ENCODE data around the gene RAPGEF4.

The RAPGEF4 gene

DNA sequence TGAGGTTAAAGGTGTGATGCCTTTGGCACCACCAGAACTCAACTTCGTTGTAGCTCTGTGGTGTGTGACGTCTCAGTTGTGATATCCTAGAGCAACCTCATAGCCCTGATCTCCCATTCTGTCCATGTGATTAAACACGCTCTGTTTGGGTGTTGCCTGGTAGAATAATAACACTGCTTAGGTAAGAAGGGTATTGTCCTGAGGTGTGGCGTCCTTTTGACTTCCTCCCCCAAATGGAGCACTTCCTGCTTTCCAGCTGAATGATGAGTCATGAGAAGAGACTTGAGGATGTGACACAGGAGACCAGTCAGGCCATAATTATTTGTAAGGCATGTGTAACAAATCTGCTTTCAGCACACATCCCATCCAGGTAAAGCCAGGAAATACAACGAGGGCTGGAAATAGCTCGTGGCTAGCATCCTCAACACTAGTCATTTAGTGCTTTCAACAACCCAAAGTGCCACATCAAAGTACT, 100.7 kb downstream of the RAPGEF4 start:
- Histone ChIP-seq H3K36me3 (ENCODE audit: control insufficient read depth in 2 of 2, insufficient read depth in 2 of 2, low read length in 2 of 2) (no peaks in the 10 kb centered on the region), H3K9ac (ENCODE audit: low read depth in 1 of 2, low read length in 2 of 2) (no peak overlapping the region), H3K9me3 (ENCODE audit: control insufficient read depth in 2 of 2, low read length in 2 of 2) (no peaks in the 10 kb centered on the region), H3K27me3 (ENCODE audit: control insufficient read depth in 2 of 2, insufficient read depth in 2 of 2, low read length in 2 of 2) (no peaks in the 10 kb centered on the region), H3K4me1 (ENCODE audit: control insufficient read depth in 2 of 2, insufficient read depth in 2 of 2, low read length in 2 of 2) (no peaks in the 10 kb centered on the region), H3K4me3 (ENCODE audit: low read length in 2 of 2) (no peak overlapping the region), H3K27ac (ENCODE audit: low read depth in 2 of 2, low read length in 2 of 2) (no peak overlapping the region)

DNA sequence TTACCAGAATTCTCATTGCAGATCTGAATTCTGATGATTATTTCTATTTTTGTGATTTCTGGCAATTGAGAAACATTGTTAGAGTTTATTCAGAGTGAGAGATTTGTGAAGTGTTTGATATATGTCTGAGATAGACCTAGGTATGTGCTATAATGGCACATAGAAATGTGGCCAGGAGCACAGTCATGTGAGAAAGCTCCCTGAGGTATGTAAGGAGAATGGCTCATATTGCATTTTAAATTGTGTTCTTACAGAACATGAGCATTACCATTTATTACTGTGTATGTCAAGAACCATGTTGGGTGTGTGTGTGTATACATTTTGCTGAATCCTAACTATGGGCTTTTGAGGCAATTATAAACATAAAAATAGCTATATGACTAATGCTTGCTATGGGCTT, 101.2 kb downstream of the RAPGEF4 start:
- H3K9me3 ChIP-seq (ENCODE audit: control insufficient read depth in 2 of 2, low read length in 2 of 2), result no peaks in the 10 kb centered on the region
- H3K27ac ChIP-seq (ENCODE audit: low read depth in 2 of 2, low read length in 2 of 2), result no peak overlapping the region
- no peaks in the 10 kb centered on the region for H3K27me3 ChIP-seq (ENCODE audit: control insufficient read depth in 2 of 2, insufficient read depth in 2 of 2, low read length in 2 of 2)
- no peaks in the 10 kb centered on the region for H3K36me3 ChIP-seq (ENCODE audit: control insufficient read depth in 2 of 2, insufficient read depth in 2 of 2, low read length in 2 of 2)
- H3K4me1 ChIP-seq (ENCODE audit: control insufficient read depth in 2 of 2, insufficient read depth in 2 of 2, low read length in 2 of 2), result no peaks in the 10 kb centered on the region
- no peak overlapping the region for H3K4me3 ChIP-seq (ENCODE audit: low read length in 2 of 2)
- no peak overlapping the region for H3K9ac ChIP-seq (ENCODE audit: low read depth in 1 of 2, low read length in 2 of 2)

DNA sequence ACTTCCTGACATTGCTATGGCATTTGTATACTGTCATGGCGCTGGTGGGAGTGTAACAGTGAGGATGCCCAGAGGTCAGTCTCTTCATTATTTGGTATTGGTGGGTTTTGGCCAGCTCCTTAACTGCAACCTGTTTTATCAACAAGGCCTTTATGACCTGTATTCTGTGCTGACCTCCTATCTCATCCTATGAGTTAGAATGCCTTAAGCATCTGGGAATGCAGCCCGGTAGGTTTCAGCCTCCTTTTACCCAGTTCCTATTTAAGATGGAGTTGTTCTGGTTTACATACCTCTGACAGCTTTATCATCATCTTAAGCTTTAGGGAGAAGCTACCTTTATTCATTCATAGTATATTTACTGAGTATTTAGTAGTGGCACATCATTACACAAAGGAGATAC, 103.8 kb downstream of the RAPGEF4 start:
- no peak overlapping the region for H3K9ac ChIP-seq (ENCODE audit: low read depth in 1 of 2, low read length in 2 of 2)
- H3K4me3 ChIP-seq (ENCODE audit: low read length in 2 of 2), result no peak overlapping the region
- H3K27me3 ChIP-seq (ENCODE audit: control insufficient read depth in 2 of 2, insufficient read depth in 2 of 2, low read length in 2 of 2), result no peaks in the 10 kb centered on the region
- H3K27ac ChIP-seq (ENCODE audit: low read depth in 2 of 2, low read length in 2 of 2), result no peak overlapping the region
- H3K9me3 ChIP-seq (ENCODE audit: control insufficient read depth in 2 of 2, low read length in 2 of 2), result no peaks in the 10 kb centered on the region
- no peaks in the 10 kb centered on the region for H3K4me1 ChIP-seq (ENCODE audit: control insufficient read depth in 2 of 2, insufficient read depth in 2 of 2, low read length in 2 of 2)
- H3K36me3 ChIP-seq (ENCODE audit: control insufficient read depth in 2 of 2, insufficient read depth in 2 of 2, low read length in 2 of 2), result no peaks in the 10 kb centered on the region

DNA sequence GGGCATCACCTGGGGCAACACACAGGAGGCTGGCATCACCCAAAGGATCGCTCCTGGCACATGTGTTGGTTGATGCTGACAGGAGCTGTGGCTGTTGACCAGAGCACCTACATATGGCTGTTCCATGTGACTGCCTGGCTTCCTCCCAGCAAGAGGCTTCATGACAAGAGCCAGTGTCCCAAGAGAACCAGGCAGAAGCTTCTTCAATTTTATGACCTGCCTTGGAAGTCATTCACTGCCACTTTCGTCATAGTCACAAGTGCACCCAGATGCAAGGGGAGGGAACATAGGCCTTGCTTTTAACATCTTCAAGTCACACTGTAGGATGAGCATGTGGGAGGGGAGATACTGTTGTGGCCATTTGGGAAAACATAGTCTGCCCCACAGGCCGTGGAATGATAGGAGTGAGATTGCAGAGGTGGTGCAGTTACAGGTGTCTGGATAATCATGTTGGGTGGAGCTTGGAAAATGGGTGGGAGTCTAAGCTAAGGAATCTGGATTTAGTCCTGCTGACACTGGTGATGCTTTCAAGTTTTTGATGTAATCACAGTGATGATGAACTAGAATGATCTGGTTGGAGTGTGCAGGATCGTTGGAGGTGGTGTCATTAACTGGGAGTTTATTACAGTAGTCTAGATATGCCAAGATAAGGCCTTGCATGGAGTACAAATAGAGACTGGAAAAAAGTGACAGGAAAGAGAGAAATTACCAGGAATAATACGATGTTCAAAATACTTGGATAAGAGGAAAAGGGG, 107.0 kb downstream of the RAPGEF4 start:
- H3K36me3 ChIP-seq (ENCODE audit: control insufficient read depth in 2 of 2, insufficient read depth in 2 of 2, low read length in 2 of 2), result no peaks in the 10 kb centered on the region
- H3K4me3 ChIP-seq (ENCODE audit: low read length in 2 of 2), result no peak overlapping the region
- H3K9me3 ChIP-seq (ENCODE audit: control insufficient read depth in 2 of 2, low read length in 2 of 2), result no peaks in the 10 kb centered on the region
- no peak overlapping the region for H3K27ac ChIP-seq (ENCODE audit: low read depth in 2 of 2, low read length in 2 of 2)
- no peak overlapping the region for H3K9ac ChIP-seq (ENCODE audit: low read depth in 1 of 2, low read length in 2 of 2)
- H3K27me3 ChIP-seq (ENCODE audit: control insufficient read depth in 2 of 2, insufficient read depth in 2 of 2, low read length in 2 of 2), result no peaks in the 10 kb centered on the region
- H3K4me1 ChIP-seq (ENCODE audit: control insufficient read depth in 2 of 2, insufficient read depth in 2 of 2, low read length in 2 of 2), result no peaks in the 10 kb centered on the region

DNA sequence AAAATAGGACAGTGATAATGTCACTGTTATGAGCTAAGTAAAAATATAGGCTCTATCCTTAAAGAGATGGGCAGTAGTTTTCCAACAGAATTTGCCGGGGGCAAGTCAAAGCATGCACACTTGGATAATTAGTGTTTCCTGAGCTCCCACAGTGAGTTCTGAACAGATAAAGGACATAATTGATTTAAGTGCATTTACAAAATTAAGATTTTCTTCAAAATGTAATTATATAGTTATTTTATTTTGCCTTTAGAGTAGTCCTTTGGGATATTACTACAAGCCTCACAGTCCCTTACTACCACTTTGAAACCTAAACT, 107.6 kb downstream of the RAPGEF4 start:
- no peaks in the 10 kb centered on the region for H3K9me3 ChIP-seq (ENCODE audit: control insufficient read depth in 2 of 2, low read length in 2 of 2)
- H3K27me3 ChIP-seq (ENCODE audit: control insufficient read depth in 2 of 2, insufficient read depth in 2 of 2, low read length in 2 of 2), result no peaks in the 10 kb centered on the region
- H3K36me3 ChIP-seq (ENCODE audit: control insufficient read depth in 2 of 2, insufficient read depth in 2 of 2, low read length in 2 of 2), result no peaks in the 10 kb centered on the region
- no peak overlapping the region for H3K4me3 ChIP-seq (ENCODE audit: low read length in 2 of 2)
- no peaks in the 10 kb centered on the region for H3K4me1 ChIP-seq (ENCODE audit: control insufficient read depth in 2 of 2, insufficient read depth in 2 of 2, low read length in 2 of 2)
- H3K27ac ChIP-seq (ENCODE audit: low read depth in 2 of 2, low read length in 2 of 2), result no peak overlapping the region
- no peak overlapping the region for H3K9ac ChIP-seq (ENCODE audit: low read depth in 1 of 2, low read length in 2 of 2)

DNA sequence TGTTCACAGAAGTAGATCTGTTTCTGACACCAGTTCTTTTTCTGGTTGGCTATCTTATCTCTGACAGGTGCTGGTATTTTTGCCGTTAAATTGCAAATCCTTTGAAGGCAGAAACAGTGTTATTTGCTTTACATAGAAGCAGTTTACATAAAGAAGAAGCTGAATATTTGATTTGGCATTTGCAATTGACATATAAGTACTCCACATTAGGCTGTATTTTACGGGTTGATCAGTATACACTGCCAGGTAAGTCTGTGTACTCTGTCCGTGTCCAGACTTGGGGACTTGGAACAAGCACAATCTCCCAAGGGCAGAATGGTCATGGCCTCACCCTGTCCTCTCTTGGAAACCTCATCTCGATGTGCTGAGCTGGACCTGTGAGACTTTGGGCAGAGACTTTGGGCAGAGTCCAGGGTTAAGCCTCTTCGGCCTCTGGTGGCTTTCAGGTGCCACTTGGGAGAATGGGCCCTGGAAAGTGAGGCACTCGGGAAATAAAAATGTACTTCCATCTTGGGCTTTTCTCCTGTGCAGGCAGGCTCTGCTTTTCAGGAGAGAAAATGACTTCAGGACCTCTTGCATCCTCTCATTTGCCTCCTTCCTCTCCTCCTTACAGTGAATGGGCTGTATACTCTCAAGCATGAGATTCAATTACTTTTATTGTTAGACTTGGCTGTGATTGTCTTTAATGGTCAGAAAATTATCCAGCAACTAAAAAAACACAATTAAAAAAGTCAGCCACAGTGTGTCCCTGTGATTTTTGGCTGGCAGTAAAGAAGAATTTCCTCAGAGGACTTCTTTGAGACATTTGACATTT, 108.5 kb downstream of the RAPGEF4 start:
- no peak overlapping the region for H3K4me3 ChIP-seq (ENCODE audit: low read length in 2 of 2)
- no peak overlapping the region for H3K27ac ChIP-seq (ENCODE audit: low read depth in 2 of 2, low read length in 2 of 2)
- H3K9me3 ChIP-seq (ENCODE audit: control insufficient read depth in 2 of 2, low read length in 2 of 2), result no peaks in the 10 kb centered on the region
- no peaks in the 10 kb centered on the region for H3K27me3 ChIP-seq (ENCODE audit: control insufficient read depth in 2 of 2, insufficient read depth in 2 of 2, low read length in 2 of 2)
- no peak overlapping the region for H3K9ac ChIP-seq (ENCODE audit: low read depth in 1 of 2, low read length in 2 of 2)
- H3K4me1 ChIP-seq (ENCODE audit: control insufficient read depth in 2 of 2, insufficient read depth in 2 of 2, low read length in 2 of 2), result no peaks in the 10 kb centered on the region
- no peaks in the 10 kb centered on the region for H3K36me3 ChIP-seq (ENCODE audit: control insufficient read depth in 2 of 2, insufficient read depth in 2 of 2, low read length in 2 of 2)

DNA sequence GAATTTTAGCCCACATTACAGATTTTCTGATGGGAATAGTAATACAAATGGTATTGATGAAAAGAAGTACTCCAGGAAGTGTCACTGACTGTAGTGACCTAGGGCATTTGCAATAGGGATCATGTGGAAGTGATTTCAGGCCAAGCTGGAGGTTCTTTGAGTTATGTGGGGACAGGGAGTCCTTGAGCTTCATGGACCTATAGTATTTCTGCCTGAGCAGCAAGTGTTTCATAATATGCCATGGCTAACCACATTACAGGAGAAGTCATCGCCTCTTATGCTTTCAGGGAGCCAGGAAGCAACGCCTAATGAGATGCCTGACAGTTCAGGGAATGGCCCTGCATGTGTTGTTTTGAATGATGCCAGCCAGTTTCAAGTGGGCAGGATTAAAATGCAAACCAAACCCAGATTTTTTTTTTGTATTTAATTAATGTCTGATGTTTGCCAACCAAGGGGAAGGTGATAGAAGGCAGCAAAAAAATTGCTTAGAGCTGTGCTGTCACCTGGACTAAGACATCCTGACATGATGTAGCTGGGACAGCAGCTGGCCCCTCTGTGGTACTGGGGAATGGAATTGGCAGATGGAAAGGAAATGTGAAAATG, 109.5 kb downstream of the RAPGEF4 start:
- H3K36me3 ChIP-seq (ENCODE audit: control insufficient read depth in 2 of 2, insufficient read depth in 2 of 2, low read length in 2 of 2), result no peaks in the 10 kb centered on the region
- no peaks in the 10 kb centered on the region for H3K9me3 ChIP-seq (ENCODE audit: control insufficient read depth in 2 of 2, low read length in 2 of 2)
- no peaks in the 10 kb centered on the region for H3K27me3 ChIP-seq (ENCODE audit: control insufficient read depth in 2 of 2, insufficient read depth in 2 of 2, low read length in 2 of 2)
- no peak overlapping the region for H3K4me3 ChIP-seq (ENCODE audit: low read length in 2 of 2)
- H3K27ac ChIP-seq (ENCODE audit: low read depth in 2 of 2, low read length in 2 of 2), result no peak overlapping the region
- no peaks in the 10 kb centered on the region for H3K4me1 ChIP-seq (ENCODE audit: control insufficient read depth in 2 of 2, insufficient read depth in 2 of 2, low read length in 2 of 2)
- no peak overlapping the region for H3K9ac ChIP-seq (ENCODE audit: low read depth in 1 of 2, low read length in 2 of 2)

DNA sequence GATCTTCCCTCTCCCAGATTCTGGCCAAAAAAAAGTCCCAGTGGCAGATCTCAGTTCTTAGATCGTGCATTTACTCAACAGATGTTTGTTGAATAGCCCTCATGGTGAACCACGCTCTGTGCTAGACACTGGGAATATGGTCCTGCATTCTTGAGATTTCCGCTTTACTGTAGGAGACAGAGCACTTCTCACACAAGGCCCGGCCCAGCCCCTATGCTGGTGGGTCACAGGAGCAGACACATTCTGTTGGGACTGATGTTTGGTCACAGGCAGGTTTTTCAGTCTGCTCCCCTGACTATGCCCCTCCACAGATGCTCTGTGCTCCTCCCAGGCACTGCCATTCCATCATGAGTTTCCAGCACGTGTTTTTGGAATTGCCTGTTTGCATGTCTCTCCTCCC, 110.9 kb downstream of the RAPGEF4 start:
- Histone ChIP-seq H3K9ac (ENCODE audit: low read depth in 1 of 2, low read length in 2 of 2) (no peak overlapping the region), H3K27ac (ENCODE audit: low read depth in 2 of 2, low read length in 2 of 2) (no peak overlapping the region), H3K4me3 (ENCODE audit: low read length in 2 of 2) (no peak overlapping the region), H3K27me3 (ENCODE audit: control insufficient read depth in 2 of 2, insufficient read depth in 2 of 2, low read length in 2 of 2) (no peaks in the 10 kb centered on the region), H3K36me3 (ENCODE audit: control insufficient read depth in 2 of 2, insufficient read depth in 2 of 2, low read length in 2 of 2) (no peaks in the 10 kb centered on the region), H3K9me3 (ENCODE audit: control insufficient read depth in 2 of 2, low read length in 2 of 2) (no peaks in the 10 kb centered on the region), H3K4me1 (ENCODE audit: control insufficient read depth in 2 of 2, insufficient read depth in 2 of 2, low read length in 2 of 2) (no peaks in the 10 kb centered on the region)

DNA sequence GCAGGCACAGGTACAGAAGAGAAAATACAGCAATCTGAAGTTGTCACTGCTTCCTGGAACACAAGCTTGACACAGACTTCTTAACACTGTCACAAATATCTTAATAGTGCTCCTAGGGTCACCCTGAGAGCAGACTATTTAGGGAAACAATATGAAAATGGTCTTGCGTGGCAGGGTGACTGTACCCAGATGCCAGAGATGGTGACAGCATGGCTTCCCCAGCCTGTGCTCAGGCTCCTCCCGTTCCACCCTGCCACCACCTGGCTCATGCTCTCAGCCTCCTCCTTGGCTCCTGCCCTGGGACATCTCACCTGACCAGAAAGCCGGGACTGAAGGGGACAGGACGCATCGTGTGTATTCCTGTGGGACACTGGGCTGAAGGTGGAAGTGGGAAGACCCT, 111.5 kb downstream of the RAPGEF4 start:
- H3K9me3 ChIP-seq (ENCODE audit: control insufficient read depth in 2 of 2, low read length in 2 of 2), result no peaks in the 10 kb centered on the region
- H3K4me1 ChIP-seq (ENCODE audit: control insufficient read depth in 2 of 2, insufficient read depth in 2 of 2, low read length in 2 of 2), result no peaks in the 10 kb centered on the region
- H3K9ac ChIP-seq (ENCODE audit: low read depth in 1 of 2, low read length in 2 of 2), result no peak overlapping the region
- no peak overlapping the region for H3K4me3 ChIP-seq (ENCODE audit: low read length in 2 of 2)
- H3K36me3 ChIP-seq (ENCODE audit: control insufficient read depth in 2 of 2, insufficient read depth in 2 of 2, low read length in 2 of 2), result no peaks in the 10 kb centered on the region
- no peaks in the 10 kb centered on the region for H3K27me3 ChIP-seq (ENCODE audit: control insufficient read depth in 2 of 2, insufficient read depth in 2 of 2, low read length in 2 of 2)
- no peak overlapping the region for H3K27ac ChIP-seq (ENCODE audit: low read depth in 2 of 2, low read length in 2 of 2)

DNA sequence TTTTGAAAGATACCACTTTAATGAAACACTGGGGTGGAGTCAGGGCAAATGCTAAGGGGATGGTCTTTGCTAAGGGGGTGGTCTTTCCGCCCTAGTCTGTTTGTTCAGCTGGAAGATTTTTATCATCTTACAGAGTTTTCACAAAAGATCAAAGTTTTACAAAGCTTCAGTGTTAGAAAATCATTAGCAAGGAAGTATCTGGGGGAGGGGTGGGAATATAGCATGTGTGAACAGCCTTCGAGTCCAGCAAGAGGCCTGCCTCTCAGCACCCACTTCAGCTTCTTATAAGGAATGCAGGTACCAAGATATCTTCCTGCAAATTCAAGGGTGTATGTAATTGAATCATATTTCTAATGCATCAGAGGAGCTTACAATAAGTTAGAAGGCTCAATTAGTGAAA, 112.9 kb downstream of the RAPGEF4 start:
- Histone ChIP-seq H3K27me3 (ENCODE audit: control insufficient read depth in 2 of 2, insufficient read depth in 2 of 2, low read length in 2 of 2) (no peaks in the 10 kb centered on the region), H3K36me3 (ENCODE audit: control insufficient read depth in 2 of 2, insufficient read depth in 2 of 2, low read length in 2 of 2) (no peaks in the 10 kb centered on the region), H3K4me1 (ENCODE audit: control insufficient read depth in 2 of 2, insufficient read depth in 2 of 2, low read length in 2 of 2) (no peaks in the 10 kb centered on the region), H3K27ac (ENCODE audit: low read depth in 2 of 2, low read length in 2 of 2) (no peak overlapping the region), H3K4me3 (ENCODE audit: low read length in 2 of 2) (no peak overlapping the region), H3K9ac (ENCODE audit: low read depth in 1 of 2, low read length in 2 of 2) (no peak overlapping the region), H3K9me3 (ENCODE audit: control insufficient read depth in 2 of 2, low read length in 2 of 2) (no peaks in the 10 kb centered on the region)
